GM19372 (cell line): ENCODE results near the gene LMNA.

Experiments used
- ATAC-seq: cut with Tn5 transposase; IDR thresholded peaks from one replicate; pipeline ENCODE4 v1.9.1; 2021; ENCODE audit warnings: mild to moderate bottlenecking, low read depth, moderate library complexity; ENCODE audit not compliant: unreplicated experiment

LMNA gene

GRCh38 chr1:156081180-156081916, 33.2 kb upstream of the LMNA start:
- ATAC-seq = no peak

- no peak for ATAC-seq
These were observed 32.6 kb upstream of the LMNA start for GRCh38 chr1:156081917-156082308.

- ATAC-seq = no peak
These were observed 32.0 kb upstream of the LMNA start, which contains the start of gene MEX3A for GRCh38 chr1:156082309-156083091. TSS of gene MEX3A (minus strand) at chr1:156082465. CDS start at chr1:156081998, 467 bp downstream.

- no peak for ATAC-seq
These were observed 30.4 kb upstream of the LMNA start for GRCh38 chr1:156083800-156084790.

GRCh38 chr1:156086256-156086662, 28.3 kb upstream of the LMNA start:
- no peak for ATAC-seq

- no peak for ATAC-seq
These were observed 24.8 kb upstream of the LMNA start for GRCh38 chr1:156089704-156090103.

GRCh38 chr1:156090138-156090839, 24.2 kb upstream of the LMNA start:
- ATAC-seq = no peak

- no peak for ATAC-seq
These were observed 23.7 kb upstream of the LMNA start for GRCh38 chr1:156090840-156091188.

- ATAC-seq = no peak
These were observed 22.9 kb upstream of the LMNA start for GRCh38 chr1:156091610-156092009.

- ATAC-seq = no peak
These were observed 18.5 kb upstream of the LMNA start for GRCh38 chr1:156095906-156096508.

- ATAC-seq = no peak
These were observed 17.7 kb upstream of the LMNA start for GRCh38 chr1:156096640-156097391.

- no peak for ATAC-seq
These were observed 16.9 kb upstream of the LMNA start for GRCh38 chr1:156097499-156098178.

- no peak for ATAC-seq
These were observed 15.7 kb upstream of the LMNA start for GRCh38 chr1:156098784-156099183.

- no peak for ATAC-seq
These were observed 15.2 kb upstream of the LMNA start for GRCh38 chr1:156099282-156099681.

GRCh38 chr1:156100205-156100995, 14.1 kb upstream of the LMNA start:
- ATAC-seq = no peak

GRCh38 chr1:156101880-156102279, 12.6 kb upstream of the LMNA start:
- no peak for ATAC-seq

- no peak for ATAC-seq
These were observed 11.6 kb upstream of the LMNA start for GRCh38 chr1:156102633-156103511.
